Activated CD8-positive, alpha-beta memory T cell treated with anti-CD3 and anti-CD28 coated beads, Interleukin-2, amount 50 U/mL, for 24 hours (primary cell): ENCODE data around the gene ICA1.

Experiments used
- DNase-seq: peaks from one replicate; pipeline ENCODE4 v3.0.0-alpha.2; 2020; ENCODE audit errors: extremely low read depth

ICA1 gene

GRCh38 chr7:8200717-8201116 lies 61.2 kb downstream of the ICA1 start:
- DNase-seq: no peak

- DNase-seq: no peak
Observed at GRCh38 chr7:8200316-8200715, 61.7 kb downstream of the ICA1 start.

GRCh38 chr7:8197994-8198698 lies 63.8 kb downstream of the ICA1 start:
- peak; percentile 3 for DNase-seq

DNA sequence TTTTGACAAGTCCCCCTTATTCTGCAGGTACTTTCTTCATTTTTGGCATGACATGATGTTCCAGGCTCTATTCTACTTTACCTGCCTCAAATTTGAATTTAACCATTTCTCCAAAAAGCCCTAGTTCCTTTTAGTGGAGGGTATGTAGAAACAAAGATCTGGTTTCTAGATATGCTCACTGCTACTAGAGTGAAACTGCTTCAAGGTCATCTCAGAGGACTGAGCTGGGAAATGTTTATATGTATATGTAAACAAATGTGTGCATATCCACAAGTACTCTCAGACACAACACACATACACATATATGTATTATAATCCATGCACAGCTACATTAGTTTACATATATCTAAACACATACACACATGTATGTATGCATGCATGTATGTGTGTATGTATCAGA lies 69.1 kb downstream of the ICA1 start:
- no peak for DNase-seq

- DNase-seq: peak; percentile 21
Observed at GRCh38 chr7:8190119-8190895, 71.7 kb downstream of the ICA1 start.

DNA sequence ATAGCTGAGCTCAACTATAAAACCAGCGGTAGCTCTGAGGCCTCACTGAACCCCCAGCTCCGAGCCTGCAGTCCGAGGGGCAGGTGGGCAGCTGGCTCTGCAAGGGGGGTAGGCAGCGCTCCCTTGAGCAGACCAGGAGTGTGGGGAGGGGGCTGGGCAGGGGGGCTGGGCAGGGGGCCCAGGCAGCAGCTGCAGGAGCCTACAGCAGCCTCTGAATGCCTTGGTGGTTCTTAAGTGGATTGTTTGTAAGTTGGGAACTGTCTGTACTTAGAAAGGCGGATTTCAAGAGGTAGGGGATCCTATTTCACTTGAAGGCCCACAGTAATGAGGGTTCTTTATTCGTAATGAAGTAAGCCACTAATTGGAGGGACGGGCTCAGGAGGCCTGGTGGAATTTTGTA lies 72.3 kb downstream of the ICA1 start:
- DNase-seq: no peak

DNA sequence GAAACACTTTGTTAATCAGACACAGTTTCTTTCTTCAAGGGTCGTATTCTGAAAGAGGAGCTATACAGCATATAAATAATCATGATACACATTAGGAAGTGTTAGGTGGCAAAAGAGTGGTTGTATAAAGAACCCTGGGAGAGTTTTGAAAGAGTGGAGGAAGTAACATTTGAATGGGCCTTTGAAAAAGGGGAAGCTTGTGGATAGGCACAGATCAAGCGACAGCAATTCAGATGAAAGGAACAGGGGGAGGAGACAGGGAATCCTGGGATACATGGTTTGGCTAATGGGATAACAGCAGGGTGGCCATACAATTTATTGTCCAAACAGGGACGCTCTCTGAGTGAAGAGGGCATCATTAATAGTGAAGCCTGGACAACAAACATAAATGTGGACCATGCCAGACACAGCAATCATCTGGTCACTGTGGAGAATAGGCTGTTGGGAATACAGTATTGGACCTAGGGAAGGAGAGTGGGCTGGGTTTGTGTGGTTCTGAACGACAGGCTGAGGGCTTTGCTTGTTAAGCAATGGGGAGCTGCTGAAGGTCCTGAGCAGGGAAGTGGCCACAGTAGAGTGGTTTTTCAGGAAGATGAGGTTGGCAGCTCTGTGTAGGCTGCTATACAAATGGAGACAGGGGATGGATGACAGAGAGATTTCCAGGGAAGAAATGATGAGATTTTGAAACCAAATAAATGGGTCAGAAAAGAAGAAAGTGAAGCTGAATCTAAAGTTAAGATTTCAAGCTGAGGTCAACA lies 75.9 kb downstream of the ICA1 start:
- no peak for DNase-seq

GRCh38 chr7:8184221-8184620 lies 77.7 kb downstream of the ICA1 start:
- no peak for DNase-seq

- no peak for DNase-seq
Observed at GRCh38 chr7:8179486-8179885, 82.5 kb downstream of the ICA1 start.

GRCh38 chr7:8178353-8178752 lies 83.6 kb downstream of the ICA1 start:
- DNase-seq: no peak

GRCh38 chr7:8177109-8177933 lies 84.6 kb downstream of the ICA1 start:
- DNase-seq: no peak

- DNase-seq: peak; percentile 19
Observed at GRCh38 chr7:8176370-8177081, 85.4 kb downstream of the ICA1 start.

DNA sequence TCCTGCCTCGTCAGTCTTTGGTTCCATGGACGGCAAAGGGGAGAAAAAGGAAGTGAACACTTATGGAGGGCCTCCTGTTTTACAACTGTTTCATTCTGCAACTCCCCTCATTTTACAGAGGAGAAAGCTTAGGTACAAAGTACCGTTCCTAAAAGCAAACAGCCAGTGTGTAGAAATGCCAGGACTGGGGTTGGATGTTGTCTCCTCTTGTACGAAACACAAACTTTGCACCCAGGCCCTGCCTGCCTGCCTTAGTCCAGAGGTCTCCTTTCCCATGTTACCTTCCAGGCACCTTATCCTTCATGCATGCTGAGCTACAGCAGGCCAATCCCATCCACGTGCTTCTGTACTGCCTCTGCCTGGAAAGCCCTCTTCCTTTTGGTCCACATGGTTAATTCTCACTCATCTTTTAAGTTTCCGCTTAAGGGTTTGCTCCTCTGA lies 86.0 kb downstream of the ICA1 start:
- DNase-seq: no peak

DNA sequence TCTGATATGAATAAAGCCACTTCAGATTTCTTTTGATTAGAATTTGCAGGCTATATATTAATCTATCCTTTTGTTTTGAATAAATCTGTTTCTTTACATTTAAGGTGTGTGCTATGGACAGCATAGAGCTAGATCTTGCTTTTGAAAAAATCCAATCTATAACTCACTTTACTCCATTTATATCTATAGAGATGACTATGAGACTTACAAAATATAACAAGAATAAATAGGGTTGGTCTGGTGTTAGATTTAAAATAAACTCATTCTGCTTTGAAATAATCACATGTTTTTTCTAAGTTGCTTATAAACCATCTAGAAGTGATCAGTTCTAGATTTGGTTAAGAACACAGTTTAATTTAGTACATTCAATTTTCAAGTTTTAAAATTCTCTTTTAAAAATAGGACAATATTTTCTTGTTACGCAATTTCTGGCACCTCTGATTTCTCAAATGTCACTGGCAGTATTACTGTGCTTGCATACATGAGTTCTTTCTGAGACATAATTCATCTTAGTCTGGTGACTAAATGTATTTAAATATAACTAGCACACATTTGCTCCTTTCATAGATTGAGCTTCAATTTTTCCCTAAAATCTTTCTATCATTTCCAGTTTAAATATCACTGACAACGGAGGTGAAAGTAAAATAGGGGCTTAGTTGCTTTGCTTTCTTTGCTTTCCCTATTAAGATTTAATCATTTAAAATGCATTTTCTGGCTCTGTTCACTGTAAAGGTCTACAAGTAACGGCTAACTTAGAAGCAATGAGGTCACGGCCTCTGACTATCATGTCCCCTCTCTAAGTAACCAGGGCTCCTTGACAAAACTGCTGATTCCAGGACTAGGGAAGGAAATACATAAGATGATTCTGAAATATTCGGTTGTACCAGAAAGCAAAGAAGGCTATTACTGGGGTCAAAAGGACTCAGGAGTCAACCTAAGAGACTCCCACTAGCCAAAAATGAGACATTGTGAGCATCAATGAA lies 89.3 kb downstream of the ICA1 start:
- DNase-seq: no peak

GRCh38 chr7:8169171-8169570 lies 92.8 kb downstream of the ICA1 start:
- no peak for DNase-seq

- DNase-seq: no peak
Observed at GRCh38 chr7:8168336-8168735, 93.6 kb downstream of the ICA1 start.

- DNase-seq: no peak
Observed at GRCh38 chr7:8165150-8165549, 96.8 kb downstream of the ICA1 start.

DNA sequence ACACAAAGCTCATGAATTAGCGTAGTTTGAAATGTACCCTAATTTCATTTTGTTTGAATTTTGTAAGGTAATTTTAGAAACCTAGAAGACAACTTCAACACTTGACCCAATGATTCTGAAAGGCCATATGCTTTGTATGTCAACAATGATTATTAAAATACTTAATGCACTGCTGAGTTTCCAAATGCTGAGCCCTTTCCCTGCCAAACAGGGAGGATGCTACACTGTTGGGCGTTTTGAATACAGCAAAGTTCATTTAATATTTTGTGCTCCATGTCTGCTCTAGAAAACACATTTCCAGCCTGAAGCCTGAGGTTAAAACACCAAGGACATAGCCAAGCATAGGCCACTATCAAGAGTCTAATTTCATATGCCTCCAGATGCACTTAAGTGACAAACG lies 99.8 kb downstream of the ICA1 start:
- no peak for DNase-seq

DNA sequence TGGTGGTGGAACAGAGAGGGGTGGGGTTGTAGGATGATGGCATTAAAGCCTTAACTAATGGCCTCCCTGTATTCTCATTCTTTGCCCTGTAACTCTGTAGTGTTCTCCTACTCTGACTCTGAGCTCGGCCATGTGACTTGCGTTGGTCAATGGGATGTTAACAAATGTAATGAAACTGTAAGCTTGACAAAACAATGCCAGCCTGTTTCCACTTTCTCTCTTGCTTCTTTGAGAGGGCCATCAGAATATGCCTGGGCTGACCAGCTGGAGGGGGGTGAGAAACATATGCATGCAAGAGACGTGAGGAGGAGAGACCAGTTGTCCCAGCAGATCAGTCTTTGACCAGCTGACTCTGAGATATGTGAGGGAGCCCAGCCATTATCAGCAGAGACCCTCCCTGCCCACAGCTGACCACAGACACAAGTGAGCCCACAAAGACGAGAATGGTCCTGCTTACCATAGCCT lies 100.6 kb downstream of the ICA1 start:
- DNase-seq: no peak
